Measurements from ENCODE around the gene ATXN2L.
"Not testable (repeated sequence)": the region's sequence is repeated elsewhere in the genome, so short reads cannot be mapped to it uniquely, and the experiment has no call there.

The ATXN2L gene, protein sequence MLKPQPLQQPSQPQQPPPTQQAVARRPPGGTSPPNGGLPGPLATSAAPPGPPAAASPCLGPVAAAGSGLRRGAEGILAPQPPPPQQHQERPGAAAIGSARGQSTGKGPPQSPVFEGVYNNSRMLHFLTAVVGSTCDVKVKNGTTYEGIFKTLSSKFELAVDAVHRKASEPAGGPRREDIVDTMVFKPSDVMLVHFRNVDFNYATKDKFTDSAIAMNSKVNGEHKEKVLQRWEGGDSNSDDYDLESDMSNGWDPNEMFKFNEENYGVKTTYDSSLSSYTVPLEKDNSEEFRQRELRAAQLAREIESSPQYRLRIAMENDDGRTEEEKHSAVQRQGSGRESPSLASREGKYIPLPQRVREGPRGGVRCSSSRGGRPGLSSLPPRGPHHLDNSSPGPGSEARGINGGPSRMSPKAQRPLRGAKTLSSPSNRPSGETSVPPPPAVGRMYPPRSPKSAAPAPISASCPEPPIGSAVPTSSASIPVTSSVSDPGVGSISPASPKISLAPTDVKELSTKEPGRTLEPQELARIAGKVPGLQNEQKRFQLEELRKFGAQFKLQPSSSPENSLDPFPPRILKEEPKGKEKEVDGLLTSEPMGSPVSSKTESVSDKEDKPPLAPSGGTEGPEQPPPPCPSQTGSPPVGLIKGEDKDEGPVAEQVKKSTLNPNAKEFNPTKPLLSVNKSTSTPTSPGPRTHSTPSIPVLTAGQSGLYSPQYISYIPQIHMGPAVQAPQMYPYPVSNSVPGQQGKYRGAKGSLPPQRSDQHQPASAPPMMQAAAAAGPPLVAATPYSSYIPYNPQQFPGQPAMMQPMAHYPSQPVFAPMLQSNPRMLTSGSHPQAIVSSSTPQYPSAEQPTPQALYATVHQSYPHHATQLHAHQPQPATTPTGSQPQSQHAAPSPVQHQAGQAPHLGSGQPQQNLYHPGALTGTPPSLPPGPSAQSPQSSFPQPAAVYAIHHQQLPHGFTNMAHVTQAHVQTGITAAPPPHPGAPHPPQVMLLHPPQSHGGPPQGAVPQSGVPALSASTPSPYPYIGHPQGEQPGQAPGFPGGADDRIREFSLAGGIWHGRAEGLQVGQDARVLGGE

DNA sequence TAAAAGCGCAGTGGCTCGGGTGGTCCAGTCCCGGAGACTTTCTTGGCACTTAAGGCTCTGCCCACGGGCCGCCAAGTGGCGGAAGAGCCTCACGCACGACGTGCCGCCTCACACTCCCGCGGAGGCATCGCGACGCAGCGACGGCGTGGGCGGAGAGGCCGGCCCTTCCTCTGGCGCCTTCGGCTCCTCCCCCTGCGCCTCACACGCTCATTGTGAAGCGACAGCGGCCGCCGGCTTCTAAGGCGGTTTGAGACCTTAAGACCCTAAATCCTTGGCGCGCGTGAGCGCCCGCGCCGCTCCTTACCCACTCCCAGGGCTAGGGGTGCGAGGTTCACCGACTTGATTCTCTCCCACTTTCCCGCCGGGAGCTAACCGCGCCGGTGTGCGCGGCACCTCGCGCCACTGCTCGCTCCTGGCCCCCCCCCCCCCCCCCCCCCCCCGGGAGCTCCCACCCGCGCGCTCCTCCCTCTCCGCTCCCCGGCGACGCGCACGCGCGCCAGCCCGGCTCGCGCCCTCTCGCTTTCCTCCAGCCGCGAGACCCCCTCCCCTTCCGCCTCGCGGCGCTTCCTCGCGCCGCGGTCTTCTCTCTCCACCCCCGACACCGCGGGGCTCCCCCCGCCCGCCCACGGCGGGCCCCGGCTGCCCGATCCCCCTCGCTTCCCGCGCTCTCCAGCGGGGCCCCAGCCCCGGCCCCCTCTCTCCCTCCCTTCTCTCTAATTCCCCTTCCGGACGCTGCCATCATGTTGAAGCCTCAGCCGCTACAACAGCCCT, at the start of gene ATXN2L:
Gene ATXN2L (plus strand): TSS at position 480 of the 771 bp plus-strand sequence. CDS start 261 bp downstream, at position 741.
- no peak for FAIRE-seq

DNA sequence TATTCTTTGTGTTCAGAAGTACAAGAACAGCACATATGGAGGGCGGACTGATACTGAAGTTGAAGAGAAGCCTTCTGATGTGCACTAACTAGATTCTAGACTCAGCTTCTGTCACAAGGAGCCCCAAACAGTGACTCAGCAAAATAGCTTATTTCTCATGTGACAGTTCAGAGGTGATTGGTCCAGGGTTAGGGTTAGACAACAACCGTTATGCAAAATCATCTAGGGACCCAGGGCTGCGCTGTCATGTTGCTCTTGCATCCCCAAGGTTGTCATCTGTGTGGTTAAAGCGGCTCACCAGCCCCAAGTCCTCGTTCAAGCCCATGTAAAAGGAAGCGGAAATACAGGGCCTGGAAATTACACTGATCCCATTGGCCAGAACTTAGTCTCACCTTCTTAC, 41.1 kb upstream of the ATXN2L start:
- not testable (repeated sequence) for FAIRE-seq

DNA sequence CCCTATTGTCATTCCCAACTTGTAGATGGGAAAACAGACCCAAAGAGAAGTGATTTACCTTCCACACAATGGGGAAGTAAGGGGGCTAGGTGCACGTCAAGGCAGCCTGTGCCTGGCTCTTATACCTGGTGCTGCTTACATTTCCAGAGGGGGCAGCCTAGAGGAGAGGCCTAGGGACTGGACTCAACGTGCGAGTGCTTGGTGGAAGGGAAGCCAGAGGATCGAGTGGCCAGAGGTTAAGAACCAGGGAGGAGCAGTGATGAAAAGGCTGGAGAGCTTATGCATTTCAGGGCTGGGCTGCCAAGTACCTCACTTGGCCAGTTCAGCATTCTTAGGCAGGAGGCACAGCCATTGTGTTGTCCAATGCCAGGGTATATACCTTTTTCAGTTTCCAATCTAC, 40.4 kb upstream of the ATXN2L start:
- FAIRE-seq: not testable (repeated sequence)

DNA sequence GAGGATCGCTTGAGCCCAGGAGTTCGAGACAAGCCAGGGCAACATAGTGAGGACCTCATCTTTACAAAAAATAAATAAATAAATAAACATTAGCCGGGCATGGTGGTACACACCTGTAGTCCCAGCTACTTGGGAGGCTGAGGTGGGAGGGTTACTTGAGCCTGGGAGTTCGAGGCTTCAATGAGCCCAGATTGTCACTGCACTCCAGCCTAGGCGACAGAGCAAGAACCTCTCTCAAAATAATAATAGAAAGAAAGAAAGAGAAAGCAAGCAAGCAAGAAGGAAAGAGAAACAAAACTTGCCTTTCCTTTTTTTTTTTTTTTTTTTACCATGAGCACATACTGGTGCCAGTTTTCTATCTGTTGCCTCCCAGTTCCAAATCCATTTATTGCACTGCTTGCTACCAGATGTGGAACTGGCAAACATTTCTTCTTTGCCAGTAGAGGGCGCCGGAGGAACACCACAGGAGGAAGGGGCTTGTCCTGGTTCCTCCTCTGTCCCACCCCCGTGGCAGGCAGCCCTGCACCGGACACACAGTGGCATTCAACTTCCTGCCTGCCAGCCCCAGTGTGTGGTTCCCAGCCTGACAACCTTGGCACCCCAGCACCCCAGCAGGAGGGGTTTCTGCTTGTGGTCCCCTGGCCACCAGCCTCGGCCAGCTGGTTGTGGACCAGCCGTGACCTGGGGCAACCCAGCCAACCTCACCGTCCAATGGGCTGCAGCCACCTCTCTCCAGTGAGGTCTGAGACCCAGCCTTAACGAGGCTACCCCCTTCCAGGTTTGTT, 20.4 kb upstream of the ATXN2L start:
- not testable (repeated sequence) for FAIRE-seq

DNA sequence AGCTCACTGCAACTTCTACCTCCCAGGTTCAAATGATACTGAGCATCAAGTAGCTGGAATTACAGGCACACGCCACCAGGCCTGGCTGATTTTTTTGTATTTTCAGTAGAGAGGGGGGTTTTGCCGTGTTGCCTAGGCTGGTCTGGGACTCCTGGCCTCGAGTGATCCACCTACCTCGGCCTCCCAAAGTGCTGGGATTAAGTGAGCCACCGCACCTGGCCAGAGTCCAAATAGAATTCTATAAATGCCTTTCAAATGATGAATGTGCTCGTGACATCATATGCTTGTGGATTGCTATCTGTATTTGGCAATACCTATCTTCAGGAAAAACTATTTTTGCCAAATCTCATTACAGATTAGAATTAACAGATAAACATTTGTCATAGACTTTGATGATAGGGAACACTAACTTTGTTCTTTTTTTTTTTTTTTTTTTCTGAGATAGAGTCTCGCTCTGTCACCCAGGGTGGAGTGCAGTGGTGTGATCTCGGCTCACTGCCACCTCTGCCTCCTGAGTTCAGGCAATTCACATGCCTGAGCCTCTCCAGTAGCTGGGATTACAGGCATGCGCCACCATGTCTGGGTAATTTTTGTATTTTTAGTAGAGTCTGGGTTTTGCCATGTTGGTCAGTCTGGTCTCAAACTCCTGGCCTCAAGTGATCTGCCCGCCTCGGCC, 15.2 kb upstream of the ATXN2L start:
- not testable (repeated sequence) for FAIRE-seq

DNA sequence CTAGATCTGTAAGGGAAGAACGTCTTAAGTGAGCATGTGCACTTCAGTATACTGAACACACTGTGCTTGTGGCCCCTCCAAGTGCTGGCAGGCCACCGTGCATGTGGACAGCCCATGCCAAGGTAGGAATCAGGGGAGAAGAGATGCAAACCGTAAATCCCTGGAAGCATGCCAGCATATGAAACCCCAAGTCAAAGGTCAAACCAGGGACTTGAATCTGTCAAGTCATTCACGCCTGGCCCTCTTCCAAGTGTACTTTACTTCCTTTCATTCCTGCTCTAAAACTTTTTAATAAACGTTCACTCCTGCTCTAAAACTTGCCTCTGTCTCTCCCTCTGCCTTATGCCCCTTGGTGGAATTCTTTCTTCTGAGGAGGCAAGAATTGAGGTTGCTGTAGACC, 2.8 kb upstream of the ATXN2L start:
- FAIRE-seq: no peak

DNA sequence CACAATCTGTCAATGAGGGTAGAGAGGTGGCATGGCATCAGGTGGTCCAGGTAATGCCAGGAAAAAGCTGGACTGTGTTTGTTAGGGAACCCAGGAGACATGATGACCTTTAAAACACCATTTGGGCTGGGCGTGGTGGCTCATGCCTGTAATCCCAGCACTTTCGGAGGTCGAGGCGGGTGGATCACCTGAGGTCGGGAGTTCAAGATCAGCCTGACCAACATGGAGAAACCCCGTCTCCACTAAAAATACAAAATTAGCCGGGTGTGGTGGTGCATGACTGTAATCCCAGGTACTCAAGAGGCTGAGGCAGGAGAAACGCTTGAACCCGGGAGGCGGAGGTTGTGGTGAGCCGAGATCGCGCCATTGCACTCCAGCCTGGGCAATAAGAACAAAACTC, 2.3 kb upstream of the ATXN2L start:
- not testable (repeated sequence) for FAIRE-seq

DNA sequence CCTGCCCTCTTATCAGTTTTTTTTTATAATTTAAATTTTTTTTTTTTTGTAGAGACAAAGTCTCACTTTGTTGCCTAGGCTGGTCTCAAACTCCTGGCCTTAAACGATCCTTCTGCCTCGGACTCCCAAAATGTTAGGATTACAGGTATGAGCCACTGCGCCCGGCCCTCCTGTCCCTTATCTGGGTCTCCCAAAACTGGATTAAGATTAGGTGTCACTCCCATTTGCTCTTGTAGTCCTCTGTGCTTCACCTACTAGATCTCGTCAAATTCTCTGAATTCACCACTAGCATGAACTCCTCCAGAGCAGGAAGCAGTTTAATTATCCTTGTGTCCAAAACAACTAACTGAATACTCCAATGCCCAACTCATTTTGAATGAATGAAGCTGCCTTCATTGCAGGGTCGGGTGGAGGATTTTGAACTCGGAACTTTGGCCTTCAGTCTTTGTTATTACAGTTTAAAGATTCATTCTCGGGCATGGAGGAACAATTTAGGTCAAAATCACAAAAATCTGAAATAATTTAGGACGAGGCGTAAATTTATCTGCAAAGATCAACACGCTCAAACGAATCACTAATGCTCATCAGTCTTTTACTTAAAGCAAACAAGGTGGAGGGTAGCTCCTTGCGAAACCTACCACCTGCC, 802 bp upstream of the ATXN2L start:
- no peak for FAIRE-seq

DNA sequence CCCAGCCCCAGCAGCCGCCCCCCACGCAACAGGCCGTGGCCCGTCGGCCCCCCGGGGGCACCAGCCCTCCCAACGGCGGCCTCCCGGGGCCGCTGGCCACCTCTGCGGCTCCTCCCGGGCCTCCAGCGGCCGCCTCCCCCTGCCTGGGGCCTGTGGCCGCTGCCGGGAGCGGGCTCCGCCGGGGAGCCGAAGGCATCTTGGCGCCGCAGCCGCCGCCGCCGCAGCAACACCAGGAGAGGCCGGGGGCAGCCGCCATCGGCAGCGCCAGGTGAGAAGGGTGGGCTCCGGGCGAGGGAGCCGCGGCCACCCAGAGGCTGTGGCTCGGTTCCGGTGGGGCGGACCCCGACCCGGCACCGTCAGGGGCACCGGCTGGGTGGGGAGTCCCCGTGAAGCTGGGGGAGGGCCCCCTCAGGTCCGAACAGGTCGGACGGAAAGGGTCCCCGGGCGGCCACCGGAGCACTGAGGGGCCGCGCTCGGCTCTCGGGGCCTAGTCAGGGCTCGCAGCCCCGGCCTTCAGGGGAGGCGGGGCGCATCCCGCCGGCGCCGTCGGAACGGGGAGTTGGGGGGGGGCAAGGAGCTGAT, 583 bp downstream of the ATXN2L start:
- no peak for FAIRE-seq

DNA sequence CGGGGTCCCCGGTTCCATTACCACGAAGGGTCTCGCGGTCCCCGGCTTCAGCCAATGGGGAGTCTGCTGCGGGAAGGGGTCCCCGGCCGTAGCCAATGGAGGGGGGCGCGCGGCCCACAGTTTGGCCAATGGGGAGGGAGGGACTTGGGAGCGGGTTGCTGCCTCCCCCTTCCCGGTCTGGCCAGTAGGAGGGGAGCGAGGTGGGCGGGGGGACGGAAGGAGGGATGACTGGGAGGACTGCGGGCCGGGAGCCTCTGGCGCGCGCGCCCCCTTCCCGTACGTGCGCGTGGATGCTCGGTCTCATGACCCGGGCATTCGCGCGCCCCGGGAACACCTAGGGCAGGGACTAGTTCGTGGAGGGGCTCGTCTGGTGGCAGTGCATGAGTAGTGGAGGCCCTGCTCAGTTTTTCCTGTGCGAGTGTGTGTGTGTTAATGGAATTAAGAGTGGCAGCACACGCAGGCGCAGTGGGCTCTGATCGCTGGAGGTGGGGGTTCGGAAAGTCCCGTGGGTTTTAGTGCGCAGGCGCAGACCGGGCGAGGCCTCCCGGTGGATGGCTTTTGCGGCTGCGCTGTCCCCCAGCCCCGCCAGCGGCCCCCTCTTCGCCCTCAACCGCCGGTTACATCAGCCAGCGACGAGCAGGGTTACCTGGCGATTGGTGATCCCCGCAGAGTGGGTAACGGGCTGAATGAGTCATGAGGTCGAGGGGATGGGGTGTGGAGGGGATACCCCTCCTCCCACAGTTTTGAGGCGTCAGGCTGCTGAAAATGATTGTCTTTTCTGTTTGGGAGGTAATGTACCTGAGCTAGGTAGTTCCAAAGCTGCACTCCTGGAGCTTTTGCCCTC, 1.3 kb downstream of the ATXN2L start:
- FAIRE-seq: no peak

DNA sequence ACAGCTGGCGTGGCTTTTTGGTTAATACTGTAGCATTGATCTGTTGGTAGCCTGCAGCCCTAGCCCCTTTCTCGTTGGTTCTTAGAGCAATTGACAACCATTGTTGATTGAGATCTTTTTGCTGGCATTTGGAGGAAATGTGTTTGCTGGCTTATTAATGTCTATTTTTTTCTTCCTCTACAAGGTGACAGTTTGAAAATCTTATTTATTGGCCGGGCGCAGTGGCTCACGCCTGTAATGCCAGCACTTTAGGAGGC, 1.8 kb downstream of the ATXN2L start:
- no peak for FAIRE-seq

DNA sequence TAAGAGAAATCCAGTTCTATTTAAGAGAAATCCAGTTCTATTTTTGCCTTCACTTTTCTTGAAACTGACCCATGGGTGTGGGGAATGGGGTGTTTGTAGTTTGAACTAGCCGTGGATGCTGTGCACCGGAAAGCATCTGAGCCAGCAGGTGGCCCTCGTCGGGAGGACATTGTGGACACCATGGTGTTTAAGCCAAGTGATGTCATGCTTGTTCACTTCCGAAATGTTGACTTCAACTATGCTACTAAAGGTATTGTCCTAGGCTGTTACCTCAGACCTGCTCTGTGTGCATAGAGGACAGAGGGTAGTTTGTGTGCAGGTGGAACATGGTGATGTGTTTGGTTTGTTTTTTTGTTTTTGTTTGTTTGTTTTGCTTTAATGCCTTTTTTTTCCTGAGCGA, 3.3 kb downstream of the ATXN2L start:
- no peak for FAIRE-seq

DNA sequence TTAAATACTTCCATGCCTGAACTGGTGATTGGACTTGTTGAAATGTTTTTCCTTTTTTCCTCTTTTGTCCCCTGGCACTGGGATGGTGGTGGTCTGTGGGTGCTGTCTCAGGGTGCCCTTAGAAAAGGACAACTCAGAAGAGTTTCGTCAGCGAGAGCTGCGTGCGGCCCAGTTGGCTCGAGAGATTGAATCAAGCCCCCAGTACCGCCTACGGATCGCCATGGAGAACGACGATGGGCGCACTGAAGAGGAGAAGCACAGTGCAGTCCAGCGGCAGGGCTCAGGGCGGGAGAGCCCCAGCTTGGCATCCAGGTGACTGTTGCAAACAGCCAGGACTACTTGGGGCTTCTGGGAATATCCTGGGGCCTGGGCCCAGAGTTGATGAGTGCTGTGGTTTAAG, 6.9 kb downstream of the ATXN2L start:
- no peak for FAIRE-seq

DNA sequence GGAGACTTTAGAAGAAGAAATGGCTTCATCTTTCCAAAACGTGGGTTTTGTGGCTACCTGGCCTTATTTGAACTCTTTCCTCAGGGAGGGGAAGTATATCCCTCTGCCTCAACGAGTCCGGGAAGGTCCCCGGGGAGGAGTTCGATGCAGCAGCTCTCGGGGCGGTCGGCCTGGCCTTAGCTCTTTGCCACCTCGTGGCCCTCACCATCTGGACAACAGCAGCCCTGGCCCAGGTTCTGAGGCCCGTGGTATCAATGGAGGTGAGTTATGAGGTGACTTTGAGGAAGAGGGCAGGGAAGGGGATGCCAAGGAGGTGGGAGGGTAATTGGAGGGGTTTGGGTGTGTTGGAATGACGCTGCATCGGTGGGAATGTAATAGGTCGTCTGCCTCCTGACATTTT, 7.7 kb downstream of the ATXN2L start:
- no peak for FAIRE-seq

DNA sequence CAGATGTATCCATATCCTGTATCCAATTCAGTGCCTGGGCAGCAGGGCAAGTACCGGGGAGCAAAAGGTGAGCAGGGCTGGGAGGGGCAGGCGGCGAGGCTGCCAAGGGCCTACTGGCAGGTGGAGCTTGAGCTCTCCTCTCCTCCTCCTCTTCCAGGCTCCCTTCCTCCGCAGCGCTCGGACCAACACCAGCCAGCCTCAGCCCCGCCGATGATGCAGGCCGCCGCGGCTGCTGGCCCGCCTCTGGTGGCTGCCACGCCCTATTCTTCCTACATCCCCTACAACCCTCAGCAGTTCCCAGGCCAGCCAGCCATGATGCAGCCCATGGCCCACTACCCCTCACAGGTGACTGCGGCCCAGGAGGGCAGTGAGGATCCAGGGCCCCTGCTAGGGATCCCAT, 11.6 kb downstream of the ATXN2L start:
- FAIRE-seq: no peak

DNA sequence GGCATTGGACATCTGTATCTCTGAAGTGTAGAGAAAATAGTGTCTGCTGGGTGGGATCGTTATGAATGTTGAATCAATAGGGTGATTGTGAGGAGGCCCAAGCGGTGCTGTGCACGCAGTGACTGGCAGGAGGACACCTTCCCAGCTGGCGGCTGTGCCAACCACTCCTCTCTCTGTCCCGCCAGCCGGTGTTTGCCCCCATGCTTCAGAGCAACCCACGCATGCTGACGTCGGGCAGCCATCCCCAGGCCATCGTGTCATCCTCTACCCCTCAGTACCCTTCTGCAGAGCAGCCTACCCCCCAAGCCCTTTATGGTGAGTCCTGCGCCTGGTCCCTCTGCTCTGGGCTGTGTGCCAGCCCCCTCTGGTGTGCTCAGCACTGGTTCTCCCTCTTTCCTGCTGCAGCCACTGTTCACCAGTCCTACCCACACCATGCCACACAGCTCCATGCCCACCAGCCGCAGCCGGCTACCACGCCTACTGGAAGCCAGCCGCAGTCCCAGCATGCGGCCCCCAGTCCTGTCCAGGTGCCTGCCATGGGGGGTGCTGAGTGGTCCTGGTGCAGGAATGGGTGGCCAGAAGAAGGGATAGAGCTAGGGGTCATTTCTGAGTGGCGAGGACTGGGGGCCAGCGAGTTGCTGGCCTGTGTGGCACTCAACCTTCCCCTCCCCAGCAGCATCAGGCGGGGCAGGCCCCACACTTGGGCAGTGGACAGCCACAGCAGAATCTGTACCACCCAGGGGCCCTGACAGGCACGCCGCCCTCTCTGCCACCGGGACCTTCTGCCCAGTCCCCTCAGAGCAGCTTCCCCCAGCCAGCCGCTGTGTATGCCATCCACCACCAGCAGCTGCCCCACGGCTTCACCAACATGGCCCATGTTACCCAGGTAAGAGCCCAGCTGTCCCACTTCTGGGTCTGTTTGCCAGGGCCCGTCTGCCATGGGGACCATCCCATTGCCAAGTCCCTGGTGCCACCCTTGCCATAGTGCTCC, 12.4 kb downstream of the ATXN2L start:
- no peak for FAIRE-seq

DNA sequence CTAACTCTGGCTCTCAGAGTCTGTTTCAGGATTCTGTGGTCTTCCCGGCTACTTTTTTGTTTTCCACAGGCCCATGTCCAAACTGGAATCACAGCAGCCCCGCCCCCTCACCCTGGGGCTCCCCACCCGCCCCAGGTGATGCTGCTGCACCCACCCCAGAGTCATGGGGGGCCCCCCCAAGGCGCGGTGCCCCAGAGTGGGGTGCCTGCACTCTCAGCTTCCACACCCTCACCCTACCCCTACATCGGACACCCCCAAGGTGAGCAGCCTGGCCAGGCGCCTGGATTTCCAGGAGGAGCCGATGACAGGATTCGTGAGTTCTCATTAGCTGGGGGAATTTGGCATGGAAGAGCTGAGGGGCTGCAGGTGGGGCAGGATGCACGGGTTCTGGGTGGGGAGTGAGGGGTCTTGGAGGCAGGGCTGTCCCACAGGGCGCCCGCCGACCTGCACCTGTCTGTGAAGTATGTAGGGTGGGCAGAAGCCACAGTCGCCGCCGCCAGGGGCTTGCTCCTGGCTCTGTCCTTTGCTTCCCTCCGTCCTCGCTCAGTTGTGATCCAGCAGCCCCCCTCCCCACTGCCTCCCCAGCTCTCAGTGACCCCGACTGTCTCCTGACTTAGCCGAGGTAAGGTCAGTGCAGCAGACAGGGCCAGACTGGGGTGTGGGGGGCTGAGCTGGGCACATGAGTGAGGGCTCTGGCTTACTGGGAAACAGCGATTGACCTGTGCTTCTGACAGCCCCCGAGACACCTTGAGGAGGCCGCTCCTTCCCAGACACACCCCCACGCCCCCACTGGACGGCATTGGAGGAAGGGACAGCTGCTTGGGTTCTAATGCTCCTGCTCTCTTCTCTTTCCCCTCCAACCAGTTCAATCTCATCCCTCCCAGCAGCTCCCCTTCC, 13.3 kb downstream of the ATXN2L start:
- no peak for FAIRE-seq

DNA sequence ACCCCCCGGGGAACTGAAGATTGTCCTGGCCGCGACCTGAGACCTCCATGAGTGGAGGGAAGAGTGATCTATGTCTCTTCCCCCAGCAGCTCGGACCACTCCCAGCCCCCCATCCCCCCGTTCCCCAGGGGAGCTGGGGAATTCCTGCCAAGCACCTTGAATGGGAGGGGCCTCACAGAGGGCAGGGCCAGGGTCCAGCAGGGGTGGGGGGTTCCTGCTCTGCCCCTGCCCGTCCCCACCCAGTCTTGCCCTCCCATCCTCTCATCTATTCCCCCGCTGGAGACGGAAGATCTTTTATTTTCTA, 13.9 kb downstream of the ATXN2L start:
- no peak for FAIRE-seq

All from islet of Langerhans (tissue), 1 donor.